OCI-LY3 (cell line): ENCODE results near the gene DENND11.

Experiments used
- H2AFZ ChIP-seq: fragments of 200-600, 300-600 bp; shearing (Covaris generic); 2 replicates; pipeline ENCODE4 v1.6.0; 2014; ENCODE audit warnings: antibody characterized with exemption, low read depth, low read length
- H3K27ac ChIP-seq: fragments of 200-600, 300-600 bp; sonication (generic); 2 replicates; pipeline ENCODE4 v1.5.1; 2014; ENCODE audit warnings: mild to moderate bottlenecking, low read length, moderate library complexity, mixed read lengths
- H3K27me3 ChIP-seq: fragments of 200-600, 300-600 bp; sonication (generic); 2 replicates; pipeline ENCODE4 v1.6.1; 2014; ENCODE audit warnings: low read depth, low read length, mixed read lengths
- H3K36me3 ChIP-seq: fragments of 200-600, 300-600 bp; sonication (generic); replicated peaks from 2 replicates; pipeline ENCODE3; 2014; ENCODE audit warnings: low read depth, low read length, mixed read lengths
- H3K4me1 ChIP-seq: fragments of 300-600, 200-600 bp; sonication (generic); 2 replicates; pipeline ENCODE4 v1.6.1; 2014; ENCODE audit warnings: low read length, mixed read lengths
- H3K4me2 ChIP-seq: fragments of 200-600, 300-600 bp; sonication (generic); 2 replicates; pipeline ENCODE4 v1.6.1; 2014; ENCODE audit warnings: low read length, mixed read lengths
- H3K4me3 ChIP-seq: fragments of 300-600, 200-600 bp; sonication (generic); 2 replicates; pipeline ENCODE4 v1.5.1; 2014; ENCODE audit warnings: antibody characterized with exemption, mild to moderate bottlenecking, low read length, moderate library complexity
- H3K79me2 ChIP-seq: fragments of 300-600, 200-600 bp; shearing (Covaris generic); 2 replicates; pipeline ENCODE4 v1.6.1; 2014; ENCODE audit warnings: mild to moderate bottlenecking, low read length, mixed read lengths
- H3K9ac ChIP-seq: fragments of 300-600, 200-600 bp; shearing (Covaris generic); 2 replicates; pipeline ENCODE4 v1.6.0; 2014; ENCODE audit warnings: mild to moderate bottlenecking, low read length, moderate library complexity
- H3K9me3 ChIP-seq: fragments of 200-600, 300-600 bp; shearing (Covaris generic); 2 replicates; pipeline ENCODE4 v1.6.1; 2014; ENCODE audit warnings: low read length, mixed read lengths; ENCODE audit not compliant: insufficient read depth
- H4K20me1 ChIP-seq: fragments of 200-600, 300-600 bp; sonication (generic); 2 replicates; pipeline ENCODE4 v1.6.1; 2016; ENCODE audit warnings: low read length, mixed read lengths; ENCODE audit not compliant: insufficient read depth
- CTCF ChIP-seq: fragments of 200-600, 300-600 bp; sonication (generic); IDR thresholded peaks from 2 replicates; pipeline ENCODE4 v1.5.1; 2014; ENCODE audit warnings: antibody characterized with exemption, low read length, low read depth
- EZH2phosphoT487 ChIP-seq: fragments of 200-600 bp; shearing (Covaris generic); IDR thresholded peaks from 2 replicates; pipeline ENCODE4 v1.6.1; 2018; ENCODE audit warnings: antibody characterized with exemption, mixed run types, low read depth

The DENND11 gene

GRCh38 chr7:141679014-141679413 lies 23.0 kb downstream of the DENND11 start:
- Histone ChIP-seq H3K36me3 (peaks cover 24% of the 10 kb centered on the region), H3K4me1 (peaks cover 5% of the 10 kb centered on the region), H3K4me2 (no peak overlapping the region), H3K79me2 (no peaks in the 10 kb centered on the region), H4K20me1 (no peaks in the 10 kb centered on the region), H3K9me3 (no peaks in the 10 kb centered on the region), H3K9ac (no peak overlapping the region), H2AFZ (no peak overlapping the region), H3K4me3 (no peak overlapping the region), H3K27ac (no peak overlapping the region), H3K27me3 (no peaks in the 10 kb centered on the region)
- no peak for TF ChIP-seq EZH2phosphoT487

- no peak overlapping the region for H3K27ac ChIP-seq
- no peak for TF ChIP-seq CTCF
- no peak for TF ChIP-seq EZH2phosphoT487
- no peaks in the 10 kb centered on the region for H3K79me2 ChIP-seq
- H3K27me3 ChIP-seq, result no peaks in the 10 kb centered on the region
- peaks cover 5% of the 10 kb centered on the region for H3K4me1 ChIP-seq
- H2AFZ ChIP-seq, result no peak overlapping the region
- no peak overlapping the region for H3K4me2 ChIP-seq
- no peak overlapping the region for H3K4me3 ChIP-seq
- no peaks in the 10 kb centered on the region for H4K20me1 ChIP-seq
- peaks cover 35% of the 10 kb centered on the region for H3K36me3 ChIP-seq
- H3K9ac ChIP-seq, result no peak overlapping the region
- H3K9me3 ChIP-seq, result no peaks in the 10 kb centered on the region
These were observed 25.3 kb downstream of the DENND11 start for GRCh38 chr7:141676618-141677017.

GRCh38 chr7:141675436-141676215 lies 26.3 kb downstream of the DENND11 start:
- Histone ChIP-seq H3K79me2 (no peaks in the 10 kb centered on the region), H3K9ac (no peak overlapping the region), H3K27me3 (no peaks in the 10 kb centered on the region), H3K9me3 (no peaks in the 10 kb centered on the region), H3K4me1 (peaks cover 5% of the 10 kb centered on the region), H3K4me2 (no peak overlapping the region), H2AFZ (no peak overlapping the region), H3K4me3 (no peak overlapping the region), H3K36me3 (peaks cover 37% of the 10 kb centered on the region), H4K20me1 (no peaks in the 10 kb centered on the region), H3K27ac (no peak overlapping the region)
- no peak for TF ChIP-seq CTCF
- no peak for TF ChIP-seq EZH2phosphoT487

GRCh38 chr7:141674702-141675101 lies 27.3 kb downstream of the DENND11 start:
- TF ChIP-seq CTCF (peak; percentile 52), EZH2phosphoT487 (no peak)
- Histone ChIP-seq H3K27me3 (no peaks in the 10 kb centered on the region), H3K4me2 (no peak overlapping the region), H3K79me2 (no peaks in the 10 kb centered on the region), H3K27ac (no peak overlapping the region), H3K4me1 (peaks cover 5% of the 10 kb centered on the region), H4K20me1 (no peaks in the 10 kb centered on the region), H3K9ac (no peak overlapping the region), H3K4me3 (no peak overlapping the region), H3K9me3 (no peaks in the 10 kb centered on the region), H3K36me3 (peaks cover 30% of the 10 kb centered on the region), H2AFZ (no peak overlapping the region)
